ENCODE data around the gene VWA8. TPM values are rescaled to one million over a fixed set of nuclear protein-coding genes. Genes with fewer than 3 reads are reported as not detected.

The VWA8 gene
- polyA plus RNA-seq, 1 of the 3 experiments (the other 2 are of a cell fraction), result 5.5 TPM

DNA sequence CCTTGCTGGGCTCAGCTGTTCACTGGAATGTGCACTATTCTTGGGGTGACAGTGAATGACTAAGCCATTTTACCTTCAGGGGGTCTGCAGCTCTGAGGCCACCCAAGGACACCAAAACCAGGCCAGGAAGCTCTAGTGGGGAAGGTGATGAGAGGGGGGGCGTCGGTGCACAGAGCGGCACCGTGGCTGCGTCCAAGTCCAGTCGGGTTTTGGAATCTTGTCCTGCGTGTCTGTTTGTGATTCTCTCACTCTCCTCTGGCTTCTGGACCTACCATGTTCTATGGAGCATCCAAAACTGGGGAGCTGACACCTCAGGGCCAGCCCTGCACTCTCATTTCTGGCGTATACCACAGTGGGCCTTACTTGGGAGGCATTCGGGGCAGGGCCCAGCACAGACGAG, 411.4 kb downstream of the VWA8 start:
- no peak for TF ChIP-seq FOXM1 (IDR thresholded peaks at IDR 0.05; ENCODE audit: low read depth)
- no peak for TF ChIP-seq GATA2 (CRISPR knock-in tag; IDR thresholded peaks at IDR 0.05)
- no peak for TF ChIP-seq EZH2phosphoT487 (IDR thresholded peaks at IDR 0.05; ENCODE audit: borderline replicate concordance, low read depth)
- TF ChIP-seq, protein P1, sequence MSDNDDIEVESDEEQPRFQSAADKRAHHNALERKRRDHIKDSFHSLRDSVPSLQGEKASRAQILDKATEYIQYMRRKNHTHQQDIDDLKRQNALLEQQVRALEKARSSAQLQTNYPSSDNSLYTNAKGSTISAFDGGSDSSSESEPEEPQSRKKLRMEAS (IDR thresholded peaks at IDR 0.05; ENCODE audit: low read depth), result no peak
- TF ChIP-seq TAF1 (IDR thresholded peaks at IDR 0.05; ENCODE audit: borderline replicate concordance, low read depth, low read length), result no peak
- TF ChIP-seq GABPA (IDR thresholded peaks at IDR 0.05; ENCODE audit: low read depth), result no peak
- TF ChIP-seq TEAD4 (IDR thresholded peaks at IDR 0.05; ENCODE audit: borderline replicate concordance, insufficient read depth), result no peak
- no peak for TF ChIP-seq RXRA (IDR thresholded peaks at IDR 0.05; ENCODE audit: borderline replicate concordance, low read depth)
- TF ChIP-seq ELF1 (IDR thresholded peaks at IDR 0.05), result no peak
- TF ChIP-seq, protein P2, sequence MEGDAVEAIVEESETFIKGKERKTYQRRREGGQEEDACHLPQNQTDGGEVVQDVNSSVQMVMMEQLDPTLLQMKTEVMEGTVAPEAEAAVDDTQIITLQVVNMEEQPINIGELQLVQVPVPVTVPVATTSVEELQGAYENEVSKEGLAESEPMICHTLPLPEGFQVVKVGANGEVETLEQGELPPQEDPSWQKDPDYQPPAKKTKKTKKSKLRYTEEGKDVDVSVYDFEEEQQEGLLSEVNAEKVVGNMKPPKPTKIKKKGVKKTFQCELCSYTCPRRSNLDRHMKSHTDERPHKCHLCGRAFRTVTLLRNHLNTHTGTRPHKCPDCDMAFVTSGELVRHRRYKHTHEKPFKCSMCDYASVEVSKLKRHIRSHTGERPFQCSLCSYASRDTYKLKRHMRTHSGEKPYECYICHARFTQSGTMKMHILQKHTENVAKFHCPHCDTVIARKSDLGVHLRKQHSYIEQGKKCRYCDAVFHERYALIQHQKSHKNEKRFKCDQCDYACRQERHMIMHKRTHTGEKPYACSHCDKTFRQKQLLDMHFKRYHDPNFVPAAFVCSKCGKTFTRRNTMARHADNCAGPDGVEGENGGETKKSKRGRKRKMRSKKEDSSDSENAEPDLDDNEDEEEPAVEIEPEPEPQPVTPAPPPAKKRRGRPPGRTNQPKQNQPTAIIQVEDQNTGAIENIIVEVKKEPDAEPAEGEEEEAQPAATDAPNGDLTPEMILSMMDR (IDR thresholded peaks at IDR 0.05), result no peak
- no peak for TF ChIP-seq SMC3 (IDR thresholded peaks at IDR 0.05; ENCODE audit: low read depth, low read length)
- TF ChIP-seq, protein P3, sequence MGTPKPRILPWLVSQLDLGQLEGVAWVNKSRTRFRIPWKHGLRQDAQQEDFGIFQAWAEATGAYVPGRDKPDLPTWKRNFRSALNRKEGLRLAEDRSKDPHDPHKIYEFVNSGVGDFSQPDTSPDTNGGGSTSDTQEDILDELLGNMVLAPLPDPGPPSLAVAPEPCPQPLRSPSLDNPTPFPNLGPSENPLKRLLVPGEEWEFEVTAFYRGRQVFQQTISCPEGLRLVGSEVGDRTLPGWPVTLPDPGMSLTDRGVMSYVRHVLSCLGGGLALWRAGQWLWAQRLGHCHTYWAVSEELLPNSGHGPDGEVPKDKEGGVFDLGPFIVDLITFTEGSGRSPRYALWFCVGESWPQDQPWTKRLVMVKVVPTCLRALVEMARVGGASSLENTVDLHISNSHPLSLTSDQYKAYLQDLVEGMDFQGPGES (IDR thresholded peaks at IDR 0.05; ENCODE audit: low read depth, low read length), result no peak
- TF ChIP-seq MXI1 (IDR thresholded peaks at IDR 0.05; ENCODE audit: low read depth, low read length), result no peak
- Histone ChIP-seq H3K9me3 (no peaks in the 10 kb centered on the region), H2AFZ (ENCODE audit: low read depth) (no peak overlapping the region), H3K27ac (ENCODE audit: low read depth in 2 of 2, low read length in 1 of 2) (no peak overlapping the region), H3K4me3 (ENCODE audit: low read depth in 2 of 2, low read length in 1 of 2) (no peak overlapping the region), H3F3A (replicated peaks; ENCODE audit: insufficient read depth) (no peaks in the 10 kb centered on the region), H3K79me2 (ENCODE audit: insufficient read depth) (no peaks in the 10 kb centered on the region), H3K9me2 (no peaks in the 10 kb centered on the region), H3K4me2 (no peak overlapping the region), H3K4me1 (ENCODE audit: control insufficient read depth in 1 of 2, insufficient read depth in 2 of 2, low read depth in 1 of 2, low read length in 1 of 2) (peaks cover 0 to 13% of the 10 kb centered on the region in 2 experiments; a peak in 1 of 4 replicates), H4K20me1 (ENCODE audit: insufficient read depth) (no peaks in the 10 kb centered on the region), H3K9ac (no peak overlapping the region), H3K27me3 (ENCODE audit: insufficient read depth) (no peaks in the 10 kb centered on the region; the same call in 1 of the 2 replicates), H3K36me3 (replicated peaks in 1 of 2; ENCODE audit: control insufficient read depth in 1 of 2, insufficient read depth in 2 of 2, low read length in 1 of 2) (no peaks in the 10 kb centered on the region)
- POLR2A ChIA-PET, result no interaction called here
- DNase-seq, result no peak
- 68% methylated on average over 4 of the region's 10 CpGs for WGBS (ENCODE audit: low lambda C conversion rate)
- CTCF ChIA-PET, result interaction anchor here (1.1 kb wide), 1 partner anchor 103 kb away, joined by 3 read pairs; no protein-coding TSS in a partner anchor

DNA sequence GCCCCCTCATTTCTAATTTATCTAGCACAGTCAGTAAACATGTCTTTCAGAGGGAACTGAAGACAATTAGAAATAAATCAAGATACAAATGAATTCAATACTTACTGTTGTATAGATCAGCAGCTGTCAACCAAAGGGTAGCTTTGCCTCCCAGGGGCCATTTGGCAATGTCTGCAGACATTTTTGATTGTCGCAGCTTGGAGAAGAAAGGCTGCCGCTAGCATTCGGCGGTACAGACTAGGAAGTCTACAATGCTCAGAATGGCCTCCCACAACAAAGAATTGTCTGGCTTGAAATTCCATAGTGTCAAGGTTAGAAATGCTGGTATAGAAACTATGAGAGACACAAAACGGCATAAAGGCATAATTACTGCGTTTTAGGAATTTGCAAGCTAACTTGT, 412.0 kb downstream of the VWA8 start:
- H4K20me1 ChIP-seq (ENCODE audit: insufficient read depth), result no peaks in the 10 kb centered on the region
- CTCF ChIA-PET, result interaction anchor here (1.1 kb wide), 1 partner anchor 104 kb away, joined by 3 read pairs; no protein-coding TSS in a partner anchor
- H3K9ac ChIP-seq, result no peak overlapping the region
- H3K79me2 ChIP-seq (ENCODE audit: insufficient read depth), result no peaks in the 10 kb centered on the region
- H3K27me3 ChIP-seq (ENCODE audit: insufficient read depth), result no peaks in the 10 kb centered on the region; the same call in 1 of the 2 replicates
- no peaks in the 10 kb centered on the region for H3K9me3 ChIP-seq
- peaks cover 0 to 13% of the 10 kb centered on the region in 2 experiments; a peak in 1 of 4 replicates for H3K4me1 ChIP-seq (ENCODE audit: control insufficient read depth in 1 of 2, insufficient read depth in 2 of 2, low read depth in 1 of 2, low read length in 1 of 2)
- POLR2A ChIA-PET, result no interaction called here
- 91% methylated on average over 5 of the region's 6 CpGs for WGBS (ENCODE audit: low lambda C conversion rate)
- no peak overlapping the region for H3K4me3 ChIP-seq (ENCODE audit: low read depth in 2 of 2, low read length in 1 of 2)
- H3F3A ChIP-seq (replicated peaks; ENCODE audit: insufficient read depth), result no peaks in the 10 kb centered on the region
- no peak for DNase-seq
- H3K9me2 ChIP-seq, result no peaks in the 10 kb centered on the region
- no peak overlapping the region for H3K4me2 ChIP-seq
- H2AFZ ChIP-seq (ENCODE audit: low read depth), result no peak overlapping the region
- no peak overlapping the region for H3K27ac ChIP-seq (ENCODE audit: low read depth in 2 of 2, low read length in 1 of 2)
- H3K36me3 ChIP-seq (replicated peaks in 1 of 2; ENCODE audit: control insufficient read depth in 1 of 2, insufficient read depth in 2 of 2, low read length in 1 of 2), result no peaks in the 10 kb centered on the region
- TF ChIP-seq GATA2 (CRISPR knock-in tag; IDR thresholded peaks at IDR 0.05), result no peak
- no peak for TF ChIP-seq RFX5 (IDR thresholded peaks at IDR 0.05; ENCODE audit: low read length)
- TF ChIP-seq, protein P4, sequence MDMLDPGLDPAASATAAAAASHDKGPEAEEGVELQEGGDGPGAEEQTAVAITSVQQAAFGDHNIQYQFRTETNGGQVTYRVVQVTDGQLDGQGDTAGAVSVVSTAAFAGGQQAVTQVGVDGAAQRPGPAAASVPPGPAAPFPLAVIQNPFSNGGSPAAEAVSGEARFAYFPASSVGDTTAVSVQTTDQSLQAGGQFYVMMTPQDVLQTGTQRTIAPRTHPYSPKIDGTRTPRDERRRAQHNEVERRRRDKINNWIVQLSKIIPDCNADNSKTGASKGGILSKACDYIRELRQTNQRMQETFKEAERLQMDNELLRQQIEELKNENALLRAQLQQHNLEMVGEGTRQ (IDR thresholded peaks at IDR 0.05; ENCODE audit: borderline replicate concordance, low read depth, low read length), result no peak
- TF ChIP-seq, protein P3 (IDR thresholded peaks at IDR 0.05; ENCODE audit: low read depth, low read length), result no peak
